ENCODE data around the gene SCARF2.
"Not testable (repeated sequence)": the region's sequence is repeated elsewhere in the genome, so short reads cannot be mapped to it uniquely, and the experiment has no call there.

The SCARF2 gene

DNA sequence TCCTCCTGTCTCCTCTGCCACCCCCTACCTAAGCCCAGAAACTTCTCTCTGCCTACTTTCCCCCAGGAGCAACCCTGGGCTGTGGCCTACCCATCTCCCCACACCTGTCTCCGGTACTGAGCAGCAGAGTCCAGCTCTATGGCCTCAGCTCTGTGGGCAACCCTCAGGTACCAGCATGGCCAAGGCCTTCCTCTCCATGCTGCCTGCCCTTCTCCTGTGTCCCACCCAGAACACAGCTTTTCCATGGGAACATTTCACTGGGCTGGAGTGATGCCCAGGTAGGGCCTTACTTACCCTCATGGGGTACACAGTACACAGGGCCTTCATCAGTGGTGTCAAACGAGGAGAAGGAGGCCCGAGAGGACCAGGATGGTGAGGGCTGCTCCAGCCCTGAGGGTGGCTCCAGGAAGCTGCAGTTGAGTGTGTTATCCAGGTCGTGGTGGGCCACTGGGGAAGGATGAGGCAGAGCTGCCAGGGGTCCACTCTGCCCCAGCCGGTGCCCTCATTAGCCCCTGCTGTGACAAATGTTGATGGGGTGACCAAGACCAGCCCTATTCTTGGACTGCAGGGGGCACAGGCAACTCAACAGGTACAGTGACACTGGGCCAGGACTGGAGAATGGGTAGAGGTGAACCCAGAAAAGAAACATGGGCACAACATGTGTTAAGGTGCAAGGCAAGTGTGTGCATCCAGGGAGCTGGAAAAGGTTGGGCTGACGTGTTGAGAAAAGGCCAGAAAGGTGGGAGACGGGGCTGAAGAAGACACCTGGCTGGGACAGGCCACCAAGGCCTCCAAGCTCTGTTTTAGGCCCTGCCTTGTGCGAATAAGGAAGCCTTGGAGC is 10.3 kb downstream of the SCARF2 start:
- DNase-seq, result no peak

DNA sequence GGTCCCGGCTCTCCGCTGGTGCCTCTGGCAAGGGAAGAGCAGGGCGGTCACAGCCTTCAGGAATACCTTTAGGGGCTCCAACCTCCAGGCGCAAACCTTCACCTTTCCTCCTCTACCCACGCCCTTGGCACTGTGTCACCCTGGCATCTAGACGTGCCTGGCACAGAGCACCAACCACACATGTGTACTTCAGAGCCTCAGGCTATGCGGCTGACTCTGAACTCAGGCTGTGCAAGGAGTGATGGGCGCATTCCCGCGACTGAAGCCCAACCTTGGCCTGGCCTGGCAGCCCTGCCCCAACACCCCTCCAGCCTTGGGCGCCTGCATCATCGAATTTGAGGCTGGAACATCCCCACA is 11.4 kb downstream of the SCARF2 start:
- no peak for DNase-seq

DNA sequence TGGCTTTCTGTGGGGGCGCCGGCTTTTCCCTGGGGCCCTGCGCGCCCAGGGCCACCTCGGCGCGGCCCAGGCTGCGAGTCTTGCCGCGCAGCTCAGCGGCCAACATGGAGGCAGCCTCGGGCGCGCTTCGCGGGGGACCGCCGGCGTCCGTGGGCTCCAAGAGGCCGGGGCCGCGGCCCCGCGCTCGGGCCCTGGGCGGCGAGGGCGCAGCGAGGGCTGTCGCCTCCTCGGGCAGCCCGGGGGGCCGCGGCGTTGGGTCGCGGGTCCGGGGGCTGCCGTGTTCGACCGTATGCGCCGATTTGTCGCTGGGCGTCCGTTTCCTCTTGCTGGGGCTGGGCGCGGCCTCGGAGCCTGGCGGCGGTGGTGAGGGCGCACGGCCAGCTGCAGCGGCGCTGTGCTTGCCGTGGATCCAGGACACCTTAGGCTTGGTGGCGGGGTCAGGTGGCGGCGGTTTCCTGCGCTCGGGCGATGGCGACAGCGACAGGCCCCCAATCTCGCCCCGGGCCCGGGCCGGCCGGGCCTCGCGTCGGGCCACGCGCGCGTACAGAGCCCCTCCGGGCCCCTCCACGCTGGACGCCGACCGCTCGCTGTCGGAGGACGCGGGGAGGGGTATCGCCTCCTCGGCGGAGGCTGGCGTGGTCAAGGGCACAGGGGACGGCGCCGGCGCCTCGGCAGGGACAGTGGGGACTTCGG is 11.9 kb downstream of the SCARF2 start:
- DNase-seq, result no peak

DNA sequence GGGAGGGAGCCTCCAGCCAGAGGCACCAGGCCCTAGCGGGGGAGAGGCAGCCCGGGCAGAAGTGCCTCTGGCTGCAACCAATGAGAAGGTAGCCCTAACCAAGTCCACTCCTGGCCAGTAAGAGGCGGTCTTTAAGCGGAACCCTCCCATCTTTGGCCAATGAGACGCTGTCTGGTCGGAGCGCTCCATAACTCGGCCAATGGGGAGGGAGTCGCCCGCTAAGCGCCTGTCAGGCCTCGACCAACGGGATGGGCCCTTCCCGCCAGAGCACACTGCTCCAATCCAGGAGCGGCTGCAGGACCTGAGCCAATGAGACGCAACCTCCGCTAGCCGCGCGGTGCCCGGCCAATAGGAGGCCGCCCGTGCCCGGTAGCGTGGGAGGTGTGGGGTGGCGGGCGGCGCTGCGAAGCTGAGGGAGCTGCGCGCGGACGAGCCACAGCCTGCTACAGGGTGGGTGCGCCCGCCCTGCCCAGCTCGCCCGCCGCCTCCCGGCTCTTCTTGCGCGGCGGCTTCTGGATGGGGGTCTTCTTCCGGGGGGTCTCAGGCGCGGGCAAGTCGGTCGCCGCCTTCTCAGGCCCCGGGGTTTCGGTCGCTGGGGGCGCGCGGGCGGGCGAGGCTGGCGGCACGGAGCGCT is 12.6 kb downstream of the SCARF2 start:
- no peak for DNase-seq

DNA sequence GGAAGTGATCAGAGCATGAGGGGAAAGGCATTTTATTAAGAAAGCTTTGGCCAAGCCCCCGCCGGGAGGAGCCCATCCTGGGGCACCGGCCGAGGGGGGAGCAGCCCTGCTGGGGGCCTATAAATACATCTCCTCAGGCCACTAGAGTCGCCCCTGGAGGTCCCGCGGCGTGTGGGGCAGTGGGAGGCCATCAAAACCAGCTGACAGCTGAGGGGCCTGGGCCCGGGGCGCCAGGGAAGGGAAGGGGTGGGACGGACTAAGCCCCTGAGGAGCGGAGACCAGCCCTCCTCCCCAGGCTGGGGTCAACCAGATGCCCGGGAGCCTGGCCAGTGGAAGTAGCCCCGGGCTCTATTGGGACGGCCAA is 13.1 kb downstream of the SCARF2 start:
- DNase-seq, result no peak

DNA sequence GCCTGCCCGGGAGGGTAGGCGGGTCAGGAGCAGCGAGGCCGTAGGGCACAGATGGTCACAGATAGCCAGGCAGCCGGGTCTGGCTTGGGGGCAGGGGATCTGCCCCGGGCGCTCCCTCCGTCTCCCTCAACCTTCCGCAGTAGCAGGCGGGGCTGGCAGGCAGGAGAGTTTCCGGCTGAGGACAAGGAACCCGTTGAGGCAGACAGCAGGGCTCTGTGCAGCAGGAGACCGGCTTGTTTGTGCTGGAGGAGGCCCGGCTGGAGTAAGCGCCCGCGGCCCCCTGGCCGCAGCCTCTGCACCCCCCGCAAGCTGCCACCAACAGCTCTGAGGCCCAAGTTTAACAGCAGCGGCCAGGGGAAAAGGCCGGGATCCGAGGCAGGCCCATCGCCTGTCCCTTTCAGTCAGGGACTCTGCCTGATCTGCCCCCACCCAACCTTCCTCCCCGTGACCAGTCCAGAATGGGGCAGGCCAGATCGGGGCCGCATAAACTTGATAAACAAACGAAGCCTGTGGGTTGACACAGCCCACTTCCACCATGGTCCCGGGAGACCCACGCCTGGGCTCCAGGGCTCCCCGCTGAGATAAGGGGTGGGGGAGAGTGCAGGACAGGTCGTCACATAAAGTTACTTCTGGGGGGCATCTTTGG is 13.6 kb downstream of the SCARF2 start:
- DNase-seq, result no peak

DNA sequence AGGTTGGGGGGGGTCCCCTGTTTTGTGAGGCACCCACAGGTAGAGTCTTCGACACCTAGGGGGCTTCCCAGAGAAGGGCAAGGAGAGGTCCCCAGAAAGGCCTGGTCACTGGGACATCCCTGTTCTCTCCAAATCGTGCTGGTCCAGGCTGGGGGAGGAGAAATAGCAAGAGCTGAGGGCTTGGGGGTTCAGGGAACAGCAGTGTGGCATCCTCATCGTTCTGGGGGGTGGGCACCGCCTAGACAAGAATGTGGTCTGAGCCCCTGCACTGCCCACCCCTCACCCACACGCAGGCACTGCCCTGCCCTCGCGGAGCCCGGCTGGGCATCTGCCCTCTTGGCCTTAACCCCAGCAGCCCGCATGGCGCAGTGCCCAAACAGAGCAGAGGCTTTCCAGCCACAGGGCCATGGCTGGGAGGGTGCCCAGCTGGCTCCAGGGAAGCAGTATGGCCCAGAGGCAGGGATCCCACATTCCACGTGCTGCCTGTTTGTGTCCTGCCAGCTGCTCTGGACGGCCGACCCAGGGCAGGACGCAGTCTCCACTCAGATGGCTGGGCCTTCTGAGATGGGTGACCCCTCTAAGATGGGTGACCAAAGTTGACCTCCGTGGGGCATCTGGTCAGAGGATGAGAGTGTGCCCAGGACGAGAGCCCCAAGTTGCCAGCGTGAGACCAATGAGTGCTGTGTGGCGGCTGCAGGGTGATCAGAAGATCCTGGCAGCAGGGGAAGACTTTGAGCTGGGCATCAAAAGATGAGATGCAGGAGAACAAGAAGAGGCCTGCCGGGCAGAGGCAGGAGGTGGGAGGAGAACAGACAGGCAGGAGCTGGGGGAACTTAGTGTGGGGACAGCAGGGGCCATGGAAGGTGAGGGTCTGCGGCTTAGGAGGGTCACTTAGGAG is 14.4 kb downstream of the SCARF2 start:
- no peak for DNase-seq

DNA sequence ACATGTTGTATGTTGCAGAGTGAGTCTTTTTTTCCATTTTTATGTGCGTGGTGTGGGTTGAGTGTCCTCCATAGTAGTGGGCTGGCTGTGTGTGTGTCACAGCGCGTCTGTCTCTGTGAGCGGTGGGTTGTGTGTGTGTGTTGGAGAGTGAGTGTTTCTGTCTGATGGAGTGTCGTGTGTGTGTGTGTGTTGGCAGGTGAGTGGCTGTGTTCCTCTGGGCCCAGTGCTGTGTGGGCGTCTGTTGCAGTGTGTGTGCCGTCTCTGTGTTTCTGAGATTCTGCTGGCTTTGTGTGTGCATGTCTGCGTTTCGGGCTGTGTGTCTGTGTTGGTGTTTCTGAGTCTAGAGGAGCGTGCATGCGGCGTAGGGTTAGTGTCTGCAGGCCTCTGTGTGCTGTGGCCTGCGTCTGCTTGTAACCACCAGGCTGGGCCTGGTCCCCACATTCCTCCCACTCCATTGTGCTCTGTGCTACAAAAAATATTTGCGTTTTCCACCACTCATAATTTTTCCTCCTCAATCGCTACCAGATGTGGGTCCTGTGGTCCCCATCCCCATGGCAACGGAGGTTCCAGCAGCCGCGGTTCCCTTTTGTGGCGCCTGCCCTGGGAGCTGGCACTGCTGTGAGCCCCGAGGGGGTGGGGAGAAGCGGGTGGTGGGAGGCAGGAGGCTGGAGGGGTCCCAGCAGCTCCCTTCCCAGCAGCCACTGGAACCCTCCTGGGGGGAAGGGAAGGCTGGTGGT is 15.2 kb downstream of the SCARF2 start:
- DNase-seq, result no peak

DNA sequence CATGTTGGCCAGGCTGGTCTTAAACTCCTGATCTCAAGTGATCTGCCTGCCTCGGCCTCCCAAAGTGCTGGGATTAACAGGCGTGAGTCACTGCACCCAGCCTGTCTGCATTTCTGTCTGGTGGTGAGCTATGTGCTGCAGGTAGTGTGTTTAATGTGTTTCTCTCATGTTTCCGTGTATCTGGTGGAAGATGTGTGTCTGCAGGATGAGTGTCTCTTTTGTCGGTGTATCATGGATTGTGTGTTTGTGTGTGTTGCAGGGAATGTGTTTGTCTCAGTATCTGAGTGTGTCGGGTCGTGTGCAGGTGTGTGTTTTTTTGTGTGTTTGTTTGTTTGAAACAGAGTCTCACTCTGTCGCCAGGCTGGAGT is 16.1 kb downstream of the SCARF2 start:
- no peak for DNase-seq

DNA sequence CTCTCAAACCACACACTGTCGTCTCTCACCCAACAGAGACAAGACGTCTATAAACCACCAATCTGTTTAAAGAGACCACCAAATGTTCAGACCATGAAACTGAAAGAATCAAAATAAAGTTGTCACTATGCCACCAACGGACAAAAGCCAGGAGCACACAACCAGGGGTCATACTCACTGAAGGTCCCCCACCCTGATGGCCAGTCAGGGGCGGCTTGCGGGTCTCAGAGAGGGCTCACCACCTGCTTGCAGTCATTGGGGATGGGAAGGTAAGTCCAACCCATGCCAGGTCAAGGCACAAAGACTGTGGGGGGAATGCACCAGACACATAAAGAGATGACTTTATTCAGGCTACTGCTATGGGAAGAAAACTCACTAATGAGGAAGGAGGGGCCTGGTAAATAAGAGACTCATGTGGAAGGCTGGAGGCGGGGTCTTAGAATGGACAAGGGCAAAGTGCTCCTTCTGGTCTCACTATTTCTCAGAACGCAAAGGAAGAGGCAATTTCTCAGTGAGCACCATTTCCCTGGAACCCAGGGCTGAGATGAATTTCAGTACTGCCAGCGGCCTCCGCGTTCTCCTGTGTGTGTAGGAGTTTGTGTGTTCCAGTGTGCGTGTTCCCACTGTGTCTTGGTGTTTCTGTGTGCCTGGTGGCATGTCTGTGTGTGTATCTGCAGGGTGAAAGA is 17.3 kb downstream of the SCARF2 start:
- DNase-seq, result no peak

DNA sequence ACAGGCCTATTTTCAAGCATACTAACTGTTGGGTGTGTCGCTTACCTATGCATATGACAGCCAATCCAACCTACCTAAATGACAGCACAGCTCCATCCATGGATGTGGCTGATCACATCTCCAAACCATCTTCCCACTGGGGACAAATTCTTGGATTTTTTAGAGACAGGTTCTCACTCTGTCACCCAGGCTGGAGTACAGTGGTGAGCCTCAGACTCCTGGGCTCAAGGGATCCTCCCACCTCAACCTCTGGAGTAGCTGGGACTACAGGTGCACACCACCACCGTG is 18.0 kb downstream of the SCARF2 start:
- DNase-seq, result no peak

DNA sequence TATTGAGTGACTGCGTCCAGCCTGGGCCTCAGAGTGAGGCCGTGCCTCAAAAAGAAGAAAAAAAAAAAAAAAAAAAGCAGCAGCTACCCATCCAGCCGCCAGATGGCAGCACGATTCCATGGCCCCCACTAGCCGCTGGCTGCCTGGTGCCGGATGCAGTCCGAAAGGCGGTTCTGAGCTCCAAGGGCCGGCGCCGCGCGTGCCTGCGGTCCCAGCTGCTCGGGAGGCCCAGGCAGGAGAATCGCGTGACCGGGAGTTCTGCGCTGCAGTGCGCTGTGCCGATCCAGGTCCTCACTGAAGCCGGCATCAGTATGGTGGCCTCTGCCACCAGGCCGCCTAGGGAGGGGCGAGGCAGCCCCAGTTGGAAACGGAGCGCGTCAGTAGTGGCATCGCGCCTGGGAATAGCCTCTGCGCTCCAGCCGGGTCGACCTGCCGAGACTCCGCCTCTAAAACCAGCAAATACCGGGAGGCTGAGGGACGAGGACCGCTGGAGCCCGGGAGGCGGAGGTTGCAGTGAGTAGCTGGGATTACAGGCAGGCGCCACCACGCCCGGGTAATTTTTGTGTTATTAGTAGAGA is 19.3 kb downstream of the SCARF2 start:
- DNase-seq, result peak; percentile 69

DNA sequence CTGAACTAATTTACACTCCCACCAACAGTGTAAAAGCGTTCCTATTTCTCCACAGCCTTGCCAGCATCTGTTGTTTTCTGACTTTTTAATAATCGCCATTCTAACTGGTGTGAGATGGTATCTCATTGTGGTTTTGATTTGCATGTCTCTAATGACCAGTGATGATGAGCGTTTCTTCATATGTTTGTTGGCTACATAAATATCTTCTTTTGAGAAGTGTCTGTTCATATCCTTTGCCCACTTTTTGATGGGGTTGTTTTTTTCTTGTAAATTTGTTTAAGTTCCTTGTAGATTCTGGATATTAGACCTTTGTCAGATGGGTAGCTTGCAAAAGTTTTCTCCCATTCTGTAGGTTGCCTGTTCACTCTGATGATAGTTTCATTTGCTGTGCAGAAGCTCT is 21.9 kb downstream of the SCARF2 start:
- DNase-seq, result not testable (repeated sequence)

DNA sequence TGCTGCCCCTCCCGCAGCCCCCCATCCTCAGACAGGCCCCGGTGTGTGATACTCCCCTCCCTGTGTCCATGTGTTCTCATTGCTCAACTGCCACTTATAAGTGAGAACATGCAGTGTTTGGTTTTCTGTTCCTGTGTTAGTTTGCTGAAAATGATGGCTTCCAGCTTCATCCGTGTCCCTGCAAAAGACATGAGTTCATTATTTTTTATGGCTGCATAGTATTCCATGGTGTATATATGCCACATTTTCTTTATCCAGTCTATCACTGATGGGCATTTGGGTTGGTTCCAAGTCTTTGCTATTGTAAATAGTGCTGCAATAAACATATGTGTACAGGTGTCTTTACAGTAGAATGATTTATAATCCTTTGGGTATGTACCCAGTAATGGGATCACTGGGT is 22.4 kb downstream of the SCARF2 start:
- DNase-seq, result not testable (repeated sequence)

DNA sequence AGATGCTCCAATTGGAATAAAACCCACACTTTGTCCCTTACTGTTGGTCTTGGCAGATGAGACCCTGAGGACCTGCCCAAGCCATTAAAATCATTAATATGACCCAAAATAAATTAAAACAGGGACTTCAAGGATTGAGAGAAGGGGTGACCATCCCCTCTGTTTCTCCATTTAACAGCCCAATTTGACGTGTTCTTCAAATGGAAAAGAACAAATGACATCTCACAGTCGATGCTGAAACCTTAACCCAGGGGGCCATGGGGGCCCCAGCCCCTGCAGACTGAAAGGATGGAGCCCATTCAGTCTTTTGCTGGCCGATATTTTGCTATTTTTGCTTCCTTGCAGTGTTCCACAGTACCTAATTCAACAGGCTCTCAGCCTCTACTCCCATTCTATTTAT is 23.2 kb downstream of the SCARF2 start:
- DNase-seq, result no peak

DNA sequence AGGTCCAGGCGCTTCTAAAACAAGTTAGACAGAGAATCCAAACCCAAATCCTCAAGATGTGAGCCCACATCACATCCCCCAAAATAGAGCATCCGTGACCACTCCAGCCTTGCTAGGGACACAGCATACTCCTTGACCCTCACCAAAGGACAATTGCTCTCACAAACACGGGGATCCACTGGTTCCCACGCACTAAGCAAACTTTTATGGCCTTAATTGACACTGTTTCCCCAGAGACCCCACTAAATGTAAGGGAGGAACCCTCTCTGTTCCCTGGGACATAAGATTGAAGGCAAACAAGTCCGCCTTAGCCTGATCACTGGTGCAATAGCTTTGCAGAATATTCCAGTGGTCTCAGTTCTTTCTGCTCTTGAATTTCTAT is 23.6 kb downstream of the SCARF2 start:
- no peak for DNase-seq

DNA sequence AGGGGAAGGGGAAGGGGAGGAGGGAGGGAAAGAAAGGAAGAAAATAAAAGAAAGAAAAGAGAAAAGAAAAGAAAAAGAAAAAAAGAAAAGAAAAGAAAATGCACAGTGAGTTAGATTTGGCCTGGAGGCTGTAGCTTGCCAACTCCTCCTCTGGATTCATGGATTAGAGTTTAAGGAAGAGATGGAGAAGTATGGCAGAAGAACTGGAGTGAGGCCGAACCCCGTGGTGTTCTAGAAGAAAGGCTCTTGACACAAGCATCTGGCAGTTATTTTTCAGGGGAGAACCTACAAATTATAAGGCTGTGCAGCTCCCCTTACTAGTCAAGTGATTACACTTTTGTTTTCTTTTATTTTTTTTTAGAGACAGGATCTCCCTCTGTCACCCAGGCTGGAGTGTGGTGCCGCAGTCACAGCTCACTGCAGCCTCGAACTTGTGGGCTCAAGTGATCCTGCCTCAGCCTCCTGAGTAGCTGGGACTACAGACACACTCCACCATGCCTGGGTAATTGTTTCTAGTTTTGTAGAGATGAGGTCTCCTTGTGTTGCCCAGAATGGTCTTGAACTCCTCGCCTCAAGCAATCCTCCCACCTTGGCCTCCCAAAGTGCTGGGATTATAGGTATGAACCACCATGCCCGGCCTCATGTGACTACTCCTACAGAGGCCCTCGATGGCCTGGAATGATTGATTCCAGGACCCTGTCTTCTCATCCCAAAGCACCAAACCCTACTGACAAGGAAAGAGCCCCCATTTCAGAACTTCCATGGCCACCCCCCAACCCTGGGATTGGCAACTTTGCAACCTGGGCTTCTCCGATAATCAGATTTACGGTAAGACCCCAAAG is 24.2 kb downstream of the SCARF2 start:
- no peak for DNase-seq

DNA sequence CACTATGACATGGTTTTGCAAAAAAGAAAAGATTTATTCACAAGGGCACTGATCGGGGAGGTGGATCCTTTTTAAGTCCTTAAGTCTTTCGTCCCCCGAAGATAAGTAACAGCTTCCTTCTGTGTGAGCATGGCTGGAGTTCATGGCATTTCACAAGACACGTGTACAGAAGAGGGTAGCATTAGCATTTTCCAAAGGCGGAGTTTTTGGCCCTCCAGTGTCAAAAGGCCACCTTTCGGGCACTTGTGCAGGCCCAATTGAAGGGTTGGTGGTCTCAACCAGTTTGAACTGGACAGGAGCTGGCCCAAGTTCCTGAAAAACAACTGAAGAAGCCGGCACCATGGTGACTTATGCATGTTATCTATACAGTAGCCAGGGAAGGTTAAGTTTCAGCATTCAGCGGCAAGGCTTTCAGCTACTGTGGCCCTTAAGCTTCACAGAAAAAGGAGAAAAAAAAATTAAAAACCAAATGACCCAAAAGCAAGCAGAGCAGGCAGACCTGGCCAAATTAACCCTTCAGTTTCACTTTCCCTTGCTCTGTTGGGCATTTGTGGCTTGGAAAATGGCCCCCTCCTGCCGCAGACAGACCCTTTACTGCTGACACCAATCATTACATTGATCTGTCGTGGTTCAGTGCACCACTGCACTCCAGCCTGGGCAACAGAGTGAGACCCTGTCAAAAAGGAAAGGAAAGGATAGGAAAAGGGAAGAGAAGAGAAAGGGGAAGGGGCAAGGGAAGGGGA is 25.0 kb downstream of the SCARF2 start:
- DNase-seq, result no peak

DNA sequence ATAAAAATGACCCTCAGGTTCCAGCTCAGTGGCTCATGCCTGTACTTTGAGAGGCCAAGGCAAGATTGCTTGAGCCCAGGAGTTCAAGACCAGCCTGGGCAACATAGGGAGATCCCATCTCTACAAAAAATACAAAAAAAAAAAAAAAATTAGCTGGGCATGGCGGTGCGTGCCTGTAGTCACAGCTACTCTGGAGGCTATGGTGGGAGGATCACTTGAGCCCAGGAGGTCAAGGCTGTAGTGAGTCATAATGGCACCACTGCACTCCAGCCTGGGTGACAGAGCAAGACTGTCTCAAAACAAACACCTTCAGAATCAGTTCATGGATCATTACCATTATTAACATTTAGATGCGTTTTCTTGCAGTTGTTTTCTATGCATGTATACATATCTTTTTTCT is 28.2 kb downstream of the SCARF2 start:
- not testable (repeated sequence) for DNase-seq

DNA sequence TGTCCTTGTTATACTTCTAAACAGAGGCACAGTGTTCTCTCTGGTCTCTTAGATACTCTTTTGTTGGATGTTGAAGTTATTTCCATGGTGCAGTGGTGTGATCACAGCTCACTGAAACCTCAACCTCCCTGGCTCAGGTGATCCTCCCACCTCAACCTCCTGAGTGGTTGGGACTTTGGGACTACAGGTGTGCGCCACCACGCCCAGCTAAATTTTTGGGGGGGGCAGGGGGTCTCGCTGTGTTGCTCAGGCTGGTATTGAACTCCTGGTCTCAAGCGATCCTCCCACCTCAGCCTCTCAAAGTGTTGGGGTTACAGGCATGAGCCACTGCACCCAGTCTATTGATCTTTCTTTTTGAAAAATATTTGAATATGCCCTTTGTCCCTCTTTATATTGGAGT is 28.7 kb downstream of the SCARF2 start:
- no peak for DNase-seq

Measured in NCI-H146 (cell line).